ENCODE results near the gene EIF4G2. TPM values are rescaled to one million over a fixed set of nuclear protein-coding genes. Genes with fewer than 3 reads are reported as not detected.

EIF4G2 gene
- total and polyA plus RNA-seq, 10 of the 15 experiments (the other 5 are each of a cell fraction or from before 2014, with no cell fraction given) = 210 to 1,104 (median 713) TPM

DNA sequence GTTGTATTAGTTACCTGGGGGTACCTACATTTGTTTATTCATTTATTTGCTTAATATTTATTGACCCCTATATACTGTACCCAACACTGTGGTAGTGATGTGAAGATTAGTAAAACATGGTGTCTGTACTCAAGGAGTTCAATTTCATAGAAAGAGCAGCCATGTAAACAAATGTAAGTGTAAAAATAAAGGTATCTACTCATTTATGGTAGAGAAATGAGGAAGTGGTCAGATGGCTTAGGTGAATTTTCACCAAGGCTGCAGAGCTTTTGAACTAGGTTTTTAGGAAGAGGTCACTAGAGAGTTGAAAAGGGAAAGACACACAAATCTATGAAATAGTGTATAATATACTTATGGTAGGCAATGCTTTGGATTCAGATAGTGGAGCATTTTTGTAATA, 46.5 kb downstream of the EIF4G2 start (continued):
- TF ChIP-seq, protein P1, sequence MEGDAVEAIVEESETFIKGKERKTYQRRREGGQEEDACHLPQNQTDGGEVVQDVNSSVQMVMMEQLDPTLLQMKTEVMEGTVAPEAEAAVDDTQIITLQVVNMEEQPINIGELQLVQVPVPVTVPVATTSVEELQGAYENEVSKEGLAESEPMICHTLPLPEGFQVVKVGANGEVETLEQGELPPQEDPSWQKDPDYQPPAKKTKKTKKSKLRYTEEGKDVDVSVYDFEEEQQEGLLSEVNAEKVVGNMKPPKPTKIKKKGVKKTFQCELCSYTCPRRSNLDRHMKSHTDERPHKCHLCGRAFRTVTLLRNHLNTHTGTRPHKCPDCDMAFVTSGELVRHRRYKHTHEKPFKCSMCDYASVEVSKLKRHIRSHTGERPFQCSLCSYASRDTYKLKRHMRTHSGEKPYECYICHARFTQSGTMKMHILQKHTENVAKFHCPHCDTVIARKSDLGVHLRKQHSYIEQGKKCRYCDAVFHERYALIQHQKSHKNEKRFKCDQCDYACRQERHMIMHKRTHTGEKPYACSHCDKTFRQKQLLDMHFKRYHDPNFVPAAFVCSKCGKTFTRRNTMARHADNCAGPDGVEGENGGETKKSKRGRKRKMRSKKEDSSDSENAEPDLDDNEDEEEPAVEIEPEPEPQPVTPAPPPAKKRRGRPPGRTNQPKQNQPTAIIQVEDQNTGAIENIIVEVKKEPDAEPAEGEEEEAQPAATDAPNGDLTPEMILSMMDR (IDR thresholded peaks at IDR 0.05 in 2 of 3, conservative IDR thresholded peaks at IDR 0.05 in 1 of 3; ENCODE audit: control insufficient read depth in 2 of 3, extremely low read depth in 1 of 3, insufficient read depth in 1 of 3, low read depth in 3 of 3, low read length in 3 of 3) = peak in 1 of 3 experiments; percentile 11; a peak in 2 of 6 replicates
- peak; percentile 51 to 72; a peak in 2 of 4 replicates for TF ChIP-seq EP300 (IDR thresholded peaks at IDR 0.05; ENCODE audit: borderline replicate concordance in 1 of 2, control insufficient read depth in 1 of 2, low read depth in 2 of 2, low read length in 2 of 2)
- TF ChIP-seq BCL11A (IDR thresholded peaks at IDR 0.05; ENCODE audit: low read depth, low read length) = peak; percentile 71
- peak; percentile 70; the same call in 1 of the 2 replicates for TF ChIP-seq STAT3 (IDR thresholded peaks at IDR 0.05; ENCODE audit: low read depth, low read length)
- TF ChIP-seq MXI1 (IDR thresholded peaks at IDR 0.05; ENCODE audit: low read depth, low read length) = peak; percentile 55; the same call in 1 of the 2 replicates
- TF ChIP-seq YBX1 (IDR thresholded peaks at IDR 0.05) = no peak
- TF ChIP-seq, protein P2, sequence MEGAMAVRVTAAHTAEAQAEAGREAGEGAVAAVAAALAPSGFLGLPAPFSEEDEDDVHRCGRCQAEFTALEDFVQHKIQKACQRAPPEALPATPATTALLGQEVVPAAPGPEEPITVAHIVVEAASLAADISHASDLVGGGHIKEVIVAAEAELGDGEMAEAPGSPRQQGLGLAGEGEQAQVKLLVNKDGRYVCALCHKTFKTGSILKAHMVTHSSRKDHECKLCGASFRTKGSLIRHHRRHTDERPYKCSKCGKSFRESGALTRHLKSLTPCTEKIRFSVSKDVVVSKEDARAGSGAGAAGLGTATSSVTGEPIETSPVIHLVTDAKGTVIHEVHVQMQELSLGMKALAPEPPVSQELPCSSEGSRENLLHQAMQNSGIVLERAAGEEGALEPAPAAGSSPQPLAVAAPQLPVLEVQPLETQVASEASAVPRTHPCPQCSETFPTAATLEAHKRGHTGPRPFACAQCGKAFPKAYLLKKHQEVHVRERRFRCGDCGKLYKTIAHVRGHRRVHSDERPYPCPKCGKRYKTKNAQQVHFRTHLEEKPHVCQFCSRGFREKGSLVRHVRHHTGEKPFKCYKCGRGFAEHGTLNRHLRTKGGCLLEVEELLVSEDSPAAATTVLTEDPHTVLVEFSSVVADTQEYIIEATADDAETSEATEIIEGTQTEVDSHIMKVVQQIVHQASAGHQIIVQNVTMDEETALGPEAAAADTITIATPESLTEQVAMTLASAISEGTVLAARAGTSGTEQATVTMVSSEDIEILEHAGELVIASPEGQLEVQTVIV (IDR thresholded peaks at IDR 0.05; ENCODE audit: borderline replicate concordance, partially characterized antibody) = no peak
- peak; percentile 54; the same call in 1 of the 2 replicates for TF ChIP-seq FOXM1 (IDR thresholded peaks at IDR 0.05; ENCODE audit: low read depth, low read length)
- TF ChIP-seq NBN (IDR thresholded peaks at IDR 0.05) = peak; percentile 28; the same call in 1 of the 2 replicates
- no peak for TF ChIP-seq TCF7 (IDR thresholded peaks at IDR 0.05; ENCODE audit: borderline replicate concordance)
- TF ChIP-seq TAF1 (IDR thresholded peaks at IDR 0.05; ENCODE audit: borderline replicate concordance, low read depth, low read length) = no peak
- TF ChIP-seq BACH1 (IDR thresholded peaks at IDR 0.05; ENCODE audit: borderline replicate concordance) = no peak
- no peak for TF ChIP-seq SMC3 (IDR thresholded peaks at IDR 0.05; ENCODE audit: borderline replicate concordance, low read length)
- TF ChIP-seq, protein P3, sequence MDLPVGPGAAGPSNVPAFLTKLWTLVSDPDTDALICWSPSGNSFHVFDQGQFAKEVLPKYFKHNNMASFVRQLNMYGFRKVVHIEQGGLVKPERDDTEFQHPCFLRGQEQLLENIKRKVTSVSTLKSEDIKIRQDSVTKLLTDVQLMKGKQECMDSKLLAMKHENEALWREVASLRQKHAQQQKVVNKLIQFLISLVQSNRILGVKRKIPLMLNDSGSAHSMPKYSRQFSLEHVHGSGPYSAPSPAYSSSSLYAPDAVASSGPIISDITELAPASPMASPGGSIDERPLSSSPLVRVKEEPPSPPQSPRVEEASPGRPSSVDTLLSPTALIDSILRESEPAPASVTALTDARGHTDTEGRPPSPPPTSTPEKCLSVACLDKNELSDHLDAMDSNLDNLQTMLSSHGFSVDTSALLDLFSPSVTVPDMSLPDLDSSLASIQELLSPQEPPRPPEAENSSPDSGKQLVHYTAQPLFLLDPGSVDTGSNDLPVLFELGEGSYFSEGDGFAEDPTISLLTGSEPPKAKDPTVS (IDR thresholded peaks at IDR 0.05; ENCODE audit: low read depth, low read length) = no peak
- TF ChIP-seq EZH2 (IDR thresholded peaks at IDR 0.05; ENCODE audit: borderline replicate concordance, control insufficient read depth, low read depth, low read length) = no peak
- TF ChIP-seq HCFC1 (IDR thresholded peaks at IDR 0.05; ENCODE audit: low read length) = no peak
- peak; percentile 81 for TF ChIP-seq DPF2 (IDR thresholded peaks at IDR 0.05)
- TF ChIP-seq EGR1 (IDR thresholded peaks at IDR 0.05; ENCODE audit: borderline replicate concordance in 1 of 2, low read depth in 2 of 2, low read length in 2 of 2) = no peak
- TF ChIP-seq NFXL1 (IDR thresholded peaks at IDR 0.05; ENCODE audit: borderline replicate concordance) = no peak
- TF ChIP-seq EED (IDR thresholded peaks at IDR 0.05; ENCODE audit: low read depth) = no peak
- TF ChIP-seq, protein P4, sequence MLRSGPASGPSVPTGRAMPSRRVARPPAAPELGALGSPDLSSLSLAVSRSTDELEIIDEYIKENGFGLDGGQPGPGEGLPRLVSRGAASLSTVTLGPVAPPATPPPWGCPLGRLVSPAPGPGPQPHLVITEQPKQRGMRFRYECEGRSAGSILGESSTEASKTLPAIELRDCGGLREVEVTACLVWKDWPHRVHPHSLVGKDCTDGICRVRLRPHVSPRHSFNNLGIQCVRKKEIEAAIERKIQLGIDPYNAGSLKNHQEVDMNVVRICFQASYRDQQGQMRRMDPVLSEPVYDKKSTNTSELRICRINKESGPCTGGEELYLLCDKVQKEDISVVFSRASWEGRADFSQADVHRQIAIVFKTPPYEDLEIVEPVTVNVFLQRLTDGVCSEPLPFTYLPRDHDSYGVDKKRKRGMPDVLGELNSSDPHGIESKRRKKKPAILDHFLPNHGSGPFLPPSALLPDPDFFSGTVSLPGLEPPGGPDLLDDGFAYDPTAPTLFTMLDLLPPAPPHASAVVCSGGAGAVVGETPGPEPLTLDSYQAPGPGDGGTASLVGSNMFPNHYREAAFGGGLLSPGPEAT (IDR thresholded peaks at IDR 0.05; ENCODE audit: low read depth) = peak; percentile 61; the same call in 1 of the 2 replicates
- TF ChIP-seq SRF (IDR thresholded peaks at IDR 0.05; ENCODE audit: low read depth in 2 of 2, low read length in 2 of 2) = no peak
- peak; percentile 76 for TF ChIP-seq MTA2 (IDR thresholded peaks at IDR 0.05; ENCODE audit: low read depth)
- no peak for TF ChIP-seq CHD4 (IDR thresholded peaks at IDR 0.05)
- TF ChIP-seq ZNF24 (IDR thresholded peaks at IDR 0.05) = 0 out of 2 replicates have a peak, but pooled peaks have one; percentile 9

All from GM12878 (cell line).